Peyer's patch (tissue), 4 donors: ENCODE results near the gene CST6. TPM values are rescaled to one million over a fixed set of nuclear protein-coding genes. Genes with fewer than 3 reads are reported as not detected.
A peak's percentile ranks its signal among the peaks of the same experiment; 100 is the strongest.

Source experiments
- DNase-seq, 3 donors: peaks; one replicate each; pipeline ENCODE4 v3.0.0-alpha.2; 2017 to 2019
- H3K27ac ChIP-seq, 4 donors: fragments of 200-600 bp; sonication (generic); one replicate each; pipeline ENCODE4 v1.5.1; 2016 to 2019
- H3K27me3 ChIP-seq, 2 donors: fragments of 200-600 bp; sonication (generic); one replicate each; pipeline ENCODE4 v1.5.1; 2019
- H3K36me3 ChIP-seq, 3 donors: fragments of 200-600 bp; sonication (generic); one replicate each; pipeline ENCODE4 v1.5.1; 2016 to 2019
- H3K4me1 ChIP-seq, 4 donors: fragments of 200-600 bp; sonication (generic); one replicate each; pipeline ENCODE4 v1.5.1; 2016 to 2019
- H3K4me3 ChIP-seq, 4 donors: fragments of 200-600 bp; sonication (generic); 1 replicate in 3 of 4; 2 replicates in 1 of 4; pipeline ENCODE4 v1.5.1; 2016 to 2019; ENCODE audit warnings: mild to moderate bottlenecking in 1 of 4
- H3K9me3 ChIP-seq, 4 donors: fragments of 200-600 bp; sonication (generic); one replicate each; pipeline ENCODE4 v1.5.1; 2016 to 2019; ENCODE audit warnings: mild to moderate bottlenecking in 1 of 4
- CTCF ChIP-seq, 6 experiments: fragments of 450-650 bp in 4 of 6; fragments of 200-600 bp in 2 of 6; sonication (generic) in 1 of 6; IDR thresholded peaks; one replicate each; pipeline ENCODE4 v1.5.1; 2017 to 2019; ENCODE audit warnings: antibody characterized with exemption in 6 of 6, mild to moderate bottlenecking in 3 of 6, moderate library complexity in 1 of 6
- POLR2A ChIP-seq, 2 donors: fragments of 450-650 bp; IDR thresholded peaks; one replicate each; pipeline ENCODE4 v1.5.1; 2017; ENCODE audit warnings: antibody characterized with exemption in 2 of 2, mild to moderate bottlenecking in 2 of 2, moderate library complexity in 2 of 2
- total RNA-seq, 4 donors: library from RNA; depleted of rRNA; stranded (reverse); fragments of >200 nt; gene quantifications; one replicate each; pipeline ENCODE4 v1.1.0, GENCODE V29; 2016

Gene CST6
- total RNA-seq, 4 donors from 2014 or later = not detected

DNA sequence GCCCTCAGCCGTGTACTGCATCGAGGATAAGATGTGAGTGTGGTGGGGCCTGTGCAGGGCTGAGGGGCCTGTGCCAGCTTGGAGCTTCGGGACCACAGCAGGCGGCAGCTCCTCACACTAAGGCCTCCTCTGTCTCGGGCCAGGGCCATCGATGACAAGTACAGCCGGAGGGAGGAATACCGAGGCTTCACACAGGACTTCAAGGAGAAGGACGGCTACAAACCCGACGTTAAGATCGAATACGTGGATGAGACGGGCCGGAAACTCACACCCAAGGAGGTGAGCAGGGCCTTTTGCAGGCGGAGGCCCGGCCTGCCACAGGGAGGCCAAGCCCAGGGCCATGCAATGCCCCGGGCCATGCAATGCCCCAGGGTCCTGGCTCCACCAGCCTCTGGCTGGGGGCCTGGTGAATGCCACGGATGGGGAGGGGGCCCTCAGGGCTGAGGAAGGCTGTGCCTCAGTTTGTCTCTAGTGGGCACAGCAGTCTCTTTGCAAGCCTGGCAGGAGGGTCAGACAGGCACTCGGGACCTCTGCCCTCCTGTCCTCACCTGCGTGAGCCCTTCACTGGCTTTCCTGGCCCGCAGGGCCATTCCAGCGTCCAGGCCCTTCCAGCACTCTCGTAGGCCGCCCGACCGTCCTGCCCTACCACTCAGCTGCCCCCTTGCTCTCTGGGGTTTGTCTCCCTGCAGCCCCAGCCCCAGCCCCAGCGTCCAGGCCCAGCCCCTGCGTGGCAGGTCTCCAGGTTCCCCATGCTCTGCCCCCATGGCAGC is 34.0 kb upstream of the CST6 start:
- Histone ChIP-seq H3K27ac (no peak overlapping the region), H3K9me3 (no peaks in the 10 kb centered on the region), H3K4me1 (no peaks in the 10 kb centered on the region), H3K4me3 (no peak overlapping the region), H3K36me3 (peaks cover 0 to 45% (median 0%) of the 10 kb centered on the region in 3 donors), H3K27me3 (no peaks in the 10 kb centered on the region)
- TF ChIP-seq POLR2A (IDR thresholded peaks at IDR 0.05) (no peak), CTCF (IDR thresholded peaks at IDR 0.05) (no peak)
- no peak for DNase-seq

DNA sequence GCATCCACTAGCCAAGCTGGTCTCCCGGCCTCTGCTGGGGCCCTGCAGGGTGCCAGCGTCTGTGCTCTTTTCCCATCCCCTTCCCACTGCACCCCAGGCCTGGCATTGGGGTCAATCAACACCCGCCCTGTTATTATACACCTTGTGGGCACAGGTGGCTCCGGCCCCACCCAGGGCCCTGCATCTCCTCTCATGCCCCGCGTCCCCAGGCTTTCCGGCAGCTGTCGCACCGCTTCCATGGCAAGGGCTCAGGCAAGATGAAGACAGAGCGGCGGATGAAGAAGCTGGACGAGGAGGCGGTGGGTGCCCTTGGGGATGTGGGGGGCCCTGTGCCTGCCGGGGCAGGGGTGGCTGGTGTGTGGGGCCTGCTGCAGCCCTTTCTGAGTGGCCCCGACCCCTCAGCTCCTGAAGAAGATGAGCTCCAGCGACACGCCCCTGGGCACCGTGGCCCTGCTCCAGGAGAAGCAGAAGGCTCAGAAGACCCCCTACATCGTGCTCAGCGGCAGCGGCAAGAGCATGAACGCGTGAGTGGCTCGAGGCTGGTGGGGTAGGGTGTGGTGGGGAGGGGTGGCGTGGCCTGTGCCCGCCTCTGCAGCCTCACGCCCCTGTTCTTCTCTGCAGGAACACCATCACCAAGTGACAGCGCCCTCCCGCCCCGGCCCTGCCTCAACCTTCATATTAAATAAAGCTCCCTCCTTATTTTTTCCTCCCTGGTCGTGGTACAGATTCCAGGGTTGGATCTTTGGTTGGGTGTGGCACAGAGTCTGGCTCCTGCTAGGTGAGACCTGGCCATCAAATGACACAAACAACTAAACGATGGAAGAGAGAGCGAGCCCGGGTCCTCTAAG is 33.2 kb upstream of the CST6 start:
- no peaks in the 10 kb centered on the region for H3K9me3 ChIP-seq
- no peaks in the 10 kb centered on the region for H3K27me3 ChIP-seq
- H3K36me3 ChIP-seq = peaks cover 0 to 38% (median 0%) of the 10 kb centered on the region in 3 donors
- no peak overlapping the region for H3K27ac ChIP-seq
- no peaks in the 10 kb centered on the region for H3K4me1 ChIP-seq
- DNase-seq = no peak
- no peak overlapping the region for H3K4me3 ChIP-seq
- TF ChIP-seq CTCF (IDR thresholded peaks at IDR 0.05) (no peak), POLR2A (IDR thresholded peaks at IDR 0.05) (no peak)

DNA sequence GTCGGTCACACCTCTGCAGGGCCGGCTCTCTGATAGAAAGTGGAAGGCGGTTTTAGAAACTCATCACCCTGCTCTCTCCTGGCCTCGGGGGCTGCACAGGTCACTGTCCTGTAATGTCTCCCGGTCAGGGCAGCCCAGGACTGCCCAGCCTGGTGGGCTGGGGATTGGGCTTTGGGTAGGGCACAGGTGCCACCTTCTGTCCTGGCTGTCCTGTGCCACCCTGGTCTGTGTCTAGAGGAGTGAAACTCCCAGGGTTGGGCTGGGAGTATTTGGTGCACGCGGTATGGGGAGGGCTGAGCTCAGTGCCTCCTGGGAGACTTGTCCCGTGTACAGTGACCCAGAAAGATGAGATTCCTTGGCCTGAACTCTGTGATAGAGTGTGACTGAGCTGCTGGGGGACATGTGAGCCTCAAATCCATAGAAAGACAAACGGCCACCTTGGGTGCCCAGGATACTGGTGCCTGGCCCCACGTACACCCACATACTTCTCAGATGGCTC is 32.5 kb upstream of the CST6 start:
- DNase-seq = no peak
- Histone ChIP-seq H3K27ac (no peak overlapping the region), H3K4me3 (no peak overlapping the region), H3K4me1 (no peaks in the 10 kb centered on the region), H3K36me3 (peaks cover 0 to 35% (median 0%) of the 10 kb centered on the region in 3 donors), H3K27me3 (no peaks in the 10 kb centered on the region), H3K9me3 (no peaks in the 10 kb centered on the region)
- no peak for TF ChIP-seq CTCF (IDR thresholded peaks at IDR 0.05)

GRCh38 chr11:65981101-65981740 is 30.6 kb upstream of the CST6 start:
- no peak overlapping the region for H3K27ac ChIP-seq
- H3K4me3 ChIP-seq = no peak overlapping the region
- no peaks in the 10 kb centered on the region for H3K9me3 ChIP-seq
- no peak for DNase-seq
- H3K36me3 ChIP-seq = peaks cover 0 to 32% (median 0%) of the 10 kb centered on the region in 3 donors
- no peak for TF ChIP-seq CTCF (IDR thresholded peaks at IDR 0.05)
- TF ChIP-seq POLR2A (IDR thresholded peaks at IDR 0.05) = no peak
- no peaks in the 10 kb centered on the region for H3K4me1 ChIP-seq
- no peaks in the 10 kb centered on the region for H3K27me3 ChIP-seq

DNA sequence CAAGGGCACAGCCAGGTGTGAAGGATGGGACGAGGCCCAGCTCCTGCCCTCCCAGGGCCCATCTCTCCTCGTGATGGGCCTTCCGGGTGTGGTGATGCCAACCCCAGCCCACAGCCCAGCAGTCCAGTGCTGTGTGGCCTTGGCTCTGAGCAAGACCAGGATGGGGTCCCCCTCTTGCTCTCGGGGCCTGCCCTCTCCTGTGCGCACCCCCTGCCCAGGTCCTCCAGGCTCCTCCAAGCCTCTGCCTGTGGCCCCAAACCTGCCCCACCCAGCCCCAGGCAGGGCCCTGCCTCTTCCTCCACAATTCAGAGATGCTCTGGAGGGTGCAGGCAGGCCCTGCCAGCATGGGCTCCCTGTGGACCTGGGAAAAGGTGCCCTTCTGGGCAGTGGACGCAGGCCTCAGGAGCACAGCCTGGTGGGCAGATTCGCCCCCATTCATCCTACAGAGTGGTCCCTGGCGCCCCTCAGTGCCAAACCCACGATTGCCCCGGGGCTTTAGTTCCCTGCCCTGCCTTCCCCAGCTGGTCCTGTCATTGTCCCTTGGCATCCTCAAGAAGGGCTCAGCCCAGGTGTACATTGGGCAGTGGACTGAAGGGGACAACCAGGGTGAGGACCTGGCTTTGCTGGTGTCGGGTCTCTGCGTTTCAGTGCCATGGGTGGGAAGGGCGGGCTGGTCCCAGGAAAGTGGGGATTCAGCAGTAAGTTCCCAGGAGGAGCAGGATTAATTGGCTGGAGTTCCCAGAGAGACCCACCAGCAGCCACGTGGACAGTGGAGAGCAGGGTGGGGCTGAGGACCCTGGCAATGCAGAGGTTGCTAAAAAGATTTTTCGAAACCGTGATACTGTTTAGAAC is 29.6 kb upstream of the CST6 start:
- H3K9me3 ChIP-seq = no peaks in the 10 kb centered on the region
- no peaks in the 10 kb centered on the region for H3K4me1 ChIP-seq
- no peak overlapping the region for H3K4me3 ChIP-seq
- no peak for DNase-seq
- no peaks in the 10 kb centered on the region for H3K27me3 ChIP-seq
- H3K36me3 ChIP-seq = peaks cover 0 to 22% (median 0%) of the 10 kb centered on the region in 3 donors
- TF ChIP-seq CTCF (IDR thresholded peaks at IDR 0.05) (no peak), POLR2A (IDR thresholded peaks at IDR 0.05) (no peak)
- peak overlapping the region in 1 of 4 donors; percentile 19 for H3K27ac ChIP-seq
